ENCODE measurements around the gene NAAA. TPM values are rescaled to one million over a fixed set of nuclear protein-coding genes. Genes with fewer than 3 reads are reported as not detected.

NAAA gene
- 21.1 to 27.1 TPM (median 22.6 TPM) in 5 replicates for total RNA-seq (2022; extraction: Qiagen RNA extraction; ENCODE audit: low read depth)

DNA sequence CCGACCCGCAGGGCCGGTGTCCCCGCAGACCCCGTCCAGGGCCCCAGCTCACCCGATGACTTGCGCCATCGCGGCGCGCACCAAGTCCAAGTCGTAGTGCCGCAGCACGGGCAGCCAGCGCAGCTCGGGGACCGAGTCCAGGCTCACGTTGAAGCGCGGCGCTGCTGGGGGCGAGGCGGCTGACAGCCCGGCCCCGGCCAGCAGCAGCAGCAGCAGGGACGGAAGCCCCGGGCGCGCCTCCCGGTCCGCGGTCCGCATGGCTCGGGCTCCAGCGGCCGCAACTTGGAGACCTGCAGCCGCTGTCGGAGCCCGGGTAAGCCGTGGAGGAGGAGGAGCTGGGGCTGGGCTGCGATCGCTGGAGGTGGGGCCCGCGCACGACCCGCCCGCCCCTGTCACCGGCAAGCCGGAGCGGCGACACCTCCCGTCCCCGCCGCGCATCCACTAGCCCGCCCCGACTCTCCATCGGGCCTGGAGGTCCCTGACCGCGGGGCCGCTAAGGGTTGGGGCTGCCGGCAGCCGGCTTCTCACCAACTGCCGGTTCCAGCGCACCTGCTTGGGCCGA is at the start of gene NAAA:
Gene NAAA, minus strand, starts transcription at position 322 of the 562 bp plus-strand sequence. Its CDS starts 64 bp downstream, at position 258.

DNA sequence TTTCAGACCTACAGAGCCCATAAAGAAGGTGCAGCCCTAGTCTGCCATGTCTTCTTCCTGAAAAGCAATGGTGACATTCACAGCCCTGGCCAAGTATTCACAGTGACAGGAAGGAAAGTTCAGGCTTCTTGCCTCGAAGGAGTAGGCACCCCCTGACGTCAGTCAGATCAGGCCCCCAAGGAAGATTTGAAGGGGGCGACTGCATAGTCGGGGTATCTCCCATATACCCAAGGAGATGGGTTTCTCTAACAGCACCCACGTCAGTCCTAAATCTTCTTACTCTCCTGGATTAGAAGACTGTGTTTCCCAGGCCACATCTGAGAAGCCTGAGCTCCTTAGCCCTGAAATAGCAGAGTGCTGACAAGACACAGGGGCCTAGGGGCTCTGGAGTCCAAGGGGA is 38.5 kb downstream of the NAAA start, which contains the start of gene PPEF2:
Gene PPEF2, minus strand, starts transcription at position 101 of the 400 bp plus-strand sequence. CDS start 6,127 bp downstream, outside the sequence.

Other genes with a start within 250 kb of the NAAA start
- 13.6 to 27.9 TPM (median 24.8 TPM) in 5 replicates for gene USO1, start 216.4 kb downstream of the NAAA start, total RNA-seq (2022; extraction: Qiagen RNA extraction; ENCODE audit: low read depth)
- 0.46 TPM in 1 of 5 replicates, not detected in the others for gene PPEF2, start 38.6 kb downstream of the NAAA start, total RNA-seq (2022; extraction: Qiagen RNA extraction; ENCODE audit: low read depth)
- gene SDAD1, start 49.9 kb upstream of the NAAA start, total RNA-seq (2022; extraction: Qiagen RNA extraction; ENCODE audit: low read depth): 11.6 to 20.2 TPM (median 15.6 TPM) in 5 replicates
- gene CXCL9, start 66.5 kb upstream of the NAAA start, total RNA-seq (2022; extraction: Qiagen RNA extraction; ENCODE audit: low read depth): not detected in 5 replicates
- gene CXCL10, start 82.5 kb upstream of the NAAA start, total RNA-seq (2022; extraction: Qiagen RNA extraction; ENCODE audit: low read depth): 0.08 to 0.27 TPM (median 0.13 TPM) in 3 of 5 replicates, not detected in the others
- 0.19 to 0.27 TPM (median 0.20 TPM) in 3 of 5 replicates, not detected in the others for gene CXCL11, start 95.1 kb upstream of the NAAA start, total RNA-seq (2022; extraction: Qiagen RNA extraction; ENCODE audit: low read depth)
- gene ART3, start 133.7 kb upstream of the NAAA start, total RNA-seq (2022; extraction: Qiagen RNA extraction; ENCODE audit: low read depth): not detected in 5 replicates
- 24.1 to 42.6 TPM (median 32.2 TPM) in 5 replicates for gene NUP54, start 207.4 kb upstream of the NAAA start, total RNA-seq (2022; extraction: Qiagen RNA extraction; ENCODE audit: low read depth)